OCI-LY3 (cell line): ENCODE data around the gene LSM14B.

ENCODE experiments used
- CTCF ChIP-seq: fragments of 200-600, 300-600 bp; sonication (generic); IDR thresholded peaks from 2 replicates; pipeline ENCODE4 v1.5.1; 2014; ENCODE audit warnings: antibody characterized with exemption, low read length, low read depth
- EZH2phosphoT487 ChIP-seq: fragments of 200-600 bp; shearing (Covaris generic); IDR thresholded peaks from 2 replicates; pipeline ENCODE4 v1.6.1; 2018; ENCODE audit warnings: antibody characterized with exemption, mixed run types, low read depth

- no peak for TF ChIP-seq CTCF
- TF ChIP-seq EZH2phosphoT487, result no peak
Observed at GRCh38 chr20:62141043-62141396, 18.7 kb downstream of the LSM14B start.
